K562 (cell line): Measurements from ENCODE around the gene ACTL8. TPM values are rescaled to one million over a fixed set of nuclear protein-coding genes. Genes with fewer than 3 reads are reported as not detected.

Experiments used
- ARID1B ChIP-seq: fragments of 450-650 bp; IDR thresholded peaks from 2 replicates; pipeline ENCODE4 v1.6.1; 2016; ENCODE audit warnings: antibody characterized with exemption, mild to moderate bottlenecking, inconsistent platforms
- BMI1 ChIP-seq: fragments of 150-350 bp; IDR thresholded peaks from 2 replicates; pipeline ENCODE4 v1.6.1; 2014; ENCODE audit warnings: low read length
- ELF2 ChIP-seq: fragments of 250-450 bp; sonication (Bioruptor Pico); IDR thresholded peaks from 2 replicates; pipeline ENCODE4 v1.5.0; 2021; ENCODE audit warnings: mild to moderate bottlenecking
- ERF ChIP-seq: fragments of 450-650 bp; formaldehyde crosslinking; IDR thresholded peaks from 2 replicates; pipeline ENCODE4 v1.4.0; 2020; ENCODE audit warnings: mild to moderate bottlenecking, mixed read lengths
- GTF2B ChIP-seq: IDR thresholded peaks from 2 replicates; pipeline ENCODE4 v1.6.1; 2011; ENCODE audit not compliant: insufficient read length; ENCODE audit errors: extremely low read depth
- KLF16 ChIP-seq: IDR thresholded peaks from 2 replicates; pipeline ENCODE4 v1.6.1; 2016; ENCODE audit warnings: antibody characterized with exemption
- PBX2 ChIP-seq, 2 experiments: IDR thresholded peaks in 1 of 2; conservative IDR thresholded peaks in 1 of 2; 2 replicates each; pipeline ENCODE4 v1.6.1; 2016; ENCODE audit warnings: low read depth in 2 of 2, mild to moderate bottlenecking in 1 of 2, missing compliant biosample characterization in 1 of 2, missing genetic modification characterization in 1 of 2, moderate library complexity in 1 of 2
- SETDB1 ChIP-seq: IDR thresholded peaks from one replicate; pipeline ENCODE4 v1.6.1; 2012; ENCODE audit warnings: low read length, control low read depth, inconsistent platforms
- SIN3A ChIP-seq, 2 experiments: fragments of 150-350 bp in 1 of 2; IDR thresholded peaks; 2 replicates each; pipeline ENCODE4 v1.6.1; 2011 to 2016; ENCODE audit warnings: borderline replicate concordance in 2 of 2, low read depth in 2 of 2, low read length in 2 of 2, mild to moderate bottlenecking in 2 of 2, moderate library complexity in 2 of 2; ENCODE audit not compliant: control insufficient read depth in 1 of 2
- SRSF1 ChIP-seq: fragments of 200-400 bp; formaldehyde crosslinking; IDR thresholded peaks from 2 replicates; pipeline ENCODE4 v1.6.1; 2017; ENCODE audit warnings: mild to moderate bottlenecking, low read depth, low read length, moderate library complexity
- ZFPM2 ChIP-seq: fragments of 250-450 bp; sonication (Bioruptor Pico); IDR thresholded peaks from 2 replicates; pipeline ENCODE4 v1.5.1; 2022; ENCODE audit warnings: mild to moderate bottlenecking
- ZNF212 ChIP-seq: fragments of 450-650 bp; formaldehyde crosslinking; IDR thresholded peaks from 2 replicates; pipeline ENCODE4 v1.4.0; 2020; ENCODE audit warnings: mild to moderate bottlenecking
- ZNF316 ChIP-seq: fragments of 450-650 bp; IDR thresholded peaks from 2 replicates; pipeline ENCODE4 v1.6.1; 2016
- ZNF75A ChIP-seq: fragments of 450-650 bp; formaldehyde crosslinking; IDR thresholded peaks from 2 replicates; pipeline ENCODE4 v1.4.0; 2020; ENCODE audit warnings: mild to moderate bottlenecking
- polyA plus RNA-seq, 8 experiments: library from polyadenylated mRNA; depleted of rRNA in 4 of 8; stranded (reverse) in 5 of 8; unstranded in 3 of 8; fragments of >200 nt; fragmentation: Nextera tagmentation in 2 of 8; fragmentation: Illumina TruSeq in 1 of 8; extraction: Ambion mirVana in 2 of 8; extraction: Trizol in 1 of 8; gene quantifications; 2 replicates each; pipeline versions ENCODE4 v1.2.1 to v1.2.3, GENCODE V29; 2011 to 2014; ENCODE audit warnings: inconsistent platforms in 1 of 8, missing spikeins in 1 of 8
- total RNA-seq, 7 experiments: library from RNA; depleted of rRNA in 6 of 7; stranded (reverse); fragments of >200 nt in 6 of 7; fragmentation: Illumina TruSeq in 2 of 7; extraction: Trizol in 2 of 7; gene quantifications; 2 replicates each; pipeline versions ENCODE4 v1.2.1 to v1.2.3, GENCODE V29; 2011 to 2021; ENCODE audit warnings: low replicate concordance in 1 of 7

The ACTL8 gene
- total and polyA plus RNA-seq, 9 of the 15 experiments (the other 6 are each of a cell fraction or from before 2014, with no cell fraction given), result 0.30 to 3.3 (median 1.6) TPM

- TF ChIP-seq PBX2 (CRISPR knock-in tag; IDR thresholded peaks at IDR 0.05; ENCODE audit: low read depth), result no peak
- TF ChIP-seq PBX2 (tag; conservative IDR thresholded peaks at IDR 0.05; ENCODE audit: low read depth), result no peak
- TF ChIP-seq ZFPM2 (CRISPR knock-in tag), result no peak
- no peak for TF ChIP-seq KLF16
- TF ChIP-seq ZNF316, result no peak
- TF ChIP-seq GTF2B, result no peak
- no peak for TF ChIP-seq SETDB1
- no peak for TF ChIP-seq SRSF1
- no peak for TF ChIP-seq ERF
- TF ChIP-seq BMI1, result no peak
- TF ChIP-seq ZNF212 (CRISPR knock-in tag), result no peak
- TF ChIP-seq ELF2 (CRISPR knock-in tag), result no peak
- TF ChIP-seq ZNF75A (CRISPR knock-in tag), result no peak
- TF ChIP-seq ARID1B, result no peak
- no peak for TF ChIP-seq SIN3A (IDR thresholded peaks at IDR 0.05; ENCODE audit: borderline replicate concordance in 2 of 2, control insufficient read depth in 1 of 2, low read depth in 2 of 2, low read length in 2 of 2)
- TF ChIP-seq, all 486 proteins: peak for 0
These were observed 50.9 kb downstream of the ACTL8 start (continued) for GRCh38 chr1:17805869-17806684.
